Lower leg skin (tissue), 4 donors: ENCODE data around the gene BOLA2. TPM values are rescaled to one million over a fixed set of nuclear protein-coding genes. Genes with fewer than 3 reads are reported as not detected.
"Not testable (repeated sequence)": the region's sequence is repeated elsewhere in the genome, so short reads cannot be mapped to it uniquely, and the experiment has no call there.

Experiments used
- DNase-seq, 2 donors: peaks; one replicate each; pipeline ENCODE4 v3.0.0-alpha.2; 2019; ENCODE audit warnings: low spot score in 2 of 2
- H3K4me3 ChIP-seq: fragments of 200-600 bp; sonication (generic); 2 replicates; pipeline ENCODE4 v1.5.1; 2017; ENCODE audit warnings: mild to moderate bottlenecking, low read depth; ENCODE audit not compliant: poor library complexity, severe bottlenecking
- WGBS, 2 donors: methylation state at CpG; one replicate each; pipeline ENCODE4 v1.1.5; 2018; 5-methylcytosine and 5-hydroxymethylcytosine counted together
- intact Hi-C: fragments of 100-400 bp; cut with DNase I; formaldehyde crosslinking; loops from one replicate; pipeline ENCODE4 v1.15.0; 2023; ENCODE audit warnings: low total_unique reads
- total RNA-seq, 4 donors: library from RNA; depleted of rRNA; stranded (reverse); fragments of >200 nt; gene quantifications; one replicate each; pipeline ENCODE4 v1.1.0, GENCODE V29; 2016

Gene BOLA2
- total RNA-seq, 4 donors from 2014 or later = 8.9 to 13.8 (median 12.1) TPM

GRCh38 chr16:29405249-29405648 lies 48.9 kb downstream of the BOLA2 start:
- H3K4me3 ChIP-seq, intact Hi-C loops, DNase-seq: not testable (repeated sequence)
- 55 to 61% methylated on average over 7 of the region's 7 CpGs for WGBS, 2 donors

Other genes starting within 250 kb of the BOLA2 start
- 1 to 10 TPM in 2 of 4 donors, under 1 TPM in 2; 0.10 to 4.6 (median 1.5) TPM for gene NPIPB11, start 47.6 kb downstream of the BOLA2 start, total RNA-seq
- gene SLX1B, start 182 bp upstream of the BOLA2 start, total RNA-seq = 10 to 100 TPM; 30.5 to 58.9 (median 47.2) TPM
- 10 to 100 TPM in 1 of 4 donors, 1 to 10 TPM in 3; 2.0 to 20.9 (median 5.2) TPM for gene SULT1A4, start 5.6 kb upstream of the BOLA2 start, total RNA-seq
- 10 to 100 TPM; 37.6 to 64.2 (median 53.1) TPM for gene NPIPB12, start 52.1 kb upstream of the BOLA2 start, total RNA-seq
- 1 to 10 TPM; 4.0 to 5.7 (median 4.7) TPM for gene SPN, start 208.9 kb upstream of the BOLA2 start, total RNA-seq
- gene QPRT, start 224.8 kb upstream of the BOLA2 start, total RNA-seq = 1 to 10 TPM; 1.9 to 3.6 (median 2.7) TPM